Tracheal epithelial cell (primary cell): ENCODE data around the gene NDOR1. TPM values are rescaled to one million over a fixed set of nuclear protein-coding genes. Genes with fewer than 3 reads are reported as not detected.

ENCODE experiments used
- total RNA-seq: library from RNA; depleted of rRNA; stranded (reverse); fragments of >200 nt; gene quantifications from 2 replicates; pipeline ENCODE4 v1.2.1, GENCODE V29; 2014

NDOR1 gene
- total RNA-seq: 2.7 and 6.2 TPM in 2 replicates

DNA sequence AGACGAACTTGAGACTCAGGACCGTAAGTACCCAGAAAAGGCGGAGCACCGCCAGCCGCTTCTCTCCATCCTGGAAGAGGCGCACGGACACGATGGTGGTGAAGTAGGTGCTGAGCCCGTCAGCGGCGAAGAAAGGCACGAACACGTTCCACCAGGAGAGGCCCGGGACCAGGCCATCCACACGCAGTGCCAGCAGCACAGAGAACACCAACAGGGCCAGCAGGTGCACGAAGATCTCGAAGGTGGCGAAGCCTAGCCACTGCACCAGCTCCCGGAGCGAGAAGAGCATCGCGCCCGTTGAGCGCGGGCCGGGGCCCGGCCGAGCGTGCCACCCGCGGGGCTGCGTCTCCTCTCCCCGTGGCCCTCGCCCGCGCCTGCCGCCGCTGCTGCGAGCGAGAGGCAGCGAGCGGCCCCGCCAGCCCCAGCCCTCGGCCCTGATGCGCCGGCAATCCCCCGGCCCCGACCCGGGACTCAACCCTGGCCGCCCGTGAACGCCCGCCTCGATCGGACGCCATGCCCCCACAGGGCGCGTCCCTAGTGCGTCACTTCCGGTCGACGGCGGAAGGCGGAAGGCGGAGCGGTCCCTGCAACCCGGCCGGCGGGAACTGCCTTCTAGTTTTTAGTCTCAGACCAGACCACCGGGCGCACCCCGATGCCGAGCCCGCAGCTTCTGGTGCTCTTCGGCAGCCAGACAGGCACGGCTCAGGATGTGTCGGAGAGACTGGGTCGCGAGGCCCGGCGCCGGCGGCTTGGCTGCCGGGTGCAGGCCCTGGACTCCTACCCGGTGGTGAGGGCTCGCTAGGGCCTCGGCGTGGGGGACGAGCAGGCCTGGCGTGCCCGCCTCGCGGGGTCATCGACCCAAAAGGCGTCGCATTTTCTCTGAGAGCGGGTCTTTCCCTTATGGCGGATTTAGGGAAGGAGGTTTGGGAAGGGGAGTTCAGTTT lies at the start of gene NDOR1, which contains the start of gene TMEM203:
Gene NDOR1, plus strand, starts transcription at position 575 of the 944 bp plus-strand sequence. Its CDS starts 78 bp downstream, at position 653.
Gene TMEM203, minus strand, starts transcription at position 523 of the 944 bp plus-strand sequence. Its CDS starts 234 bp downstream, at position 289.

GRCh38 chr9:137169896-137170358 lies 35.6 kb upstream of the NDOR1 start, which contains the start of gene LRRC26:
Gene LRRC26, minus strand, starts transcription at chr9:137170051. Its CDS starts 108 bp downstream, at chr9:137169943.

DNA sequence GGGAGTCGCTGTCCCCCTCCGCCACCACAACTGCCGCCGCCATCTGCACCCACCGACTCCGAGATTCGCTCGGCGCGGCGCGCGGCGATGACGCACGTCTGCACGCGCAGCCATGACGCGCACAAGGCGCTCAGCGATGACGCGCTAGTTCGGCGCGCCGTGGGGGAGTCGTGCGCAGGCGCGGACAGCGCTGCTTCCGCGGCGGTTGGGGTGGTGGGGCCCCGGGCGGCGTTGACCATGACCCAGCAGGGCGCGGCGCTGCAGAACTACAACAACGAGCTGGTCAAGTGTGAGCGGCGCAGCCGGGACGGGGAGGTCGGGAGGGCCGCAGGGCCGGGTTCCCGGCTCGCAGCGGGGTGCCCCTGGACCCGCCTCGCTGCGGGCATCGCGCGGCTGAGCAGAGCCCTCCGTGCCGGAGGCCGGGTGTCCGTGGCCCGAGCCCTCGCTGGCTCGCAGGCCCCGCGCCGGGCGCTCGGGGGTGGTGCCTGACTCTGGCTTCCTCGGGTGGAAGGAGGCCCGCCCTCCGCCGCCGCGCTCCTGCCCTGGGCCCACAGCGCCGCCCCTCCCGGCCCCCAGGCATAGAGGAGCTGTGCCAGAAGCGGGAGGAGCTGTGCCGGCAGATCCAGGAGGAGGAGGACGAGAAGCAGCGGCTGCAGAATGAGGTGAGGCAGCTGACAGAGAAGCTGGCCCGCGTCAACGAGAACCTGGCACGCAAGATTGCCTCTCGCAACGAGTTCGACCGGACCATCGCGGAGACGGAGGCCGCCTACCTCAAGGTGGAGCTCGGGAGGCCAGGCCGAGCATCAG lies 16.8 kb upstream of the NDOR1 start, which contains the start of the genes ANAPC2 and SSNA1:
Gene ANAPC2, minus strand, starts transcription at position 71 of the 807 bp plus-strand sequence. Its CDS starts 28 bp downstream, at position 43.
Gene SSNA1, plus strand, starts transcription at position 187 of the 807 bp plus-strand sequence. Its CDS starts 51 bp downstream, at position 238.

GRCh38 chr9:137200311-137201204 lies 4.9 kb upstream of the NDOR1 start, which contains the start of gene TPRN:
Gene TPRN, minus strand, starts transcription at chr9:137200741. Its CDS starts 30 bp downstream, at chr9:137200711.

GRCh38 chr9:137222190-137223077 lies 16.9 kb downstream of the NDOR1 start, which contains the start of gene RNF208:
Gene RNF208, minus strand, starts transcription at chr9:137222240. Its CDS starts 1,028 bp downstream, at chr9:137221212.

GRCh38 chr9:137224830-137225694 lies 19.6 kb downstream of the NDOR1 start, which contains the start of gene CYSRT1:
Gene CYSRT1, plus strand, starts transcription at chr9:137225174. Its CDS starts 448 bp downstream, at chr9:137225622.

DNA sequence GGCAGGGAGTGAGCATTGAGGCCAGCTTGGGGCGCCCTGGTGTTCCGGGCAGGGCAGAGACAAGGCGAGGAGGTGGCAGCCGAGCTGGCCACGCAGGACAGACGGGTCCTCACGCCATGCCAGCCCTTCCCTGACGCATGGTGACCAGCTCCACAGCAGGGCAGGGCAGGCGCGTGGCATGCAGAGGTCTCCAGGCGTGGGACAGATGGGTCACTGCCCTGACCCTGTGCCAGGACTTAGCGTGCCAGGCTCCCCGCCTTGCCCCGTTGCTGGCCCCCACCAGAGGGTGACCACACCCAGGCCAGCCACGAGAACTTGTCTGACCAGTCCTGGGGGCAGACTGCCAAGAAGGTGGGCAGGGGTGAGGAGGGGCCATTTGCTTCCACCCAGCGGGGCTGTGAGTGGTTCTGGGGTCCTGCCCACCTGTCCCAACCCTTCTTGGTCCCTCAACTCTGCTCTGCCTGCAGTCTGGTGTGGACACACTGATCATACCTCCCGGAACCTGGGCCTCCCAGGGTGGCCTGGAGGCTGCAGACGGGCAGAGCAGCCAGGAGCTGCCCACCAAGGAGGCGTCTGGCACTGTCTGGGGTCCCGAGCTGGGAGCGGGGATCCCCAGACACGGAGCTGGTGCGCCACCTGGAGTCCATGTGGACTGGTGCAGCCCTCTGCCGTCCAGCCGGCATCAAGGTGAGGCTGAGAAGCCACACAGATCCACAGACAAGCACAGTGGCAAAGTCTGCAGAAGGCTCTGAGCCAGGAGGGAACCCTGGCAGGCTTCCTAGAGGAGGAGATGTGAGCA lies 21.8 kb downstream of the NDOR1 start, which contains the start of gene RNF224:
Gene RNF224, plus strand, starts transcription at position 449 of the 799 bp plus-strand sequence. CDS start 834 bp downstream, outside the sequence.

GRCh38 chr9:137230705-137231371 lies 25.3 kb downstream of the NDOR1 start, which contains the start of gene SLC34A3:
Gene SLC34A3, plus strand, starts transcription at chr9:137230901. Its CDS starts 802 bp downstream, at chr9:137231703.

DNA sequence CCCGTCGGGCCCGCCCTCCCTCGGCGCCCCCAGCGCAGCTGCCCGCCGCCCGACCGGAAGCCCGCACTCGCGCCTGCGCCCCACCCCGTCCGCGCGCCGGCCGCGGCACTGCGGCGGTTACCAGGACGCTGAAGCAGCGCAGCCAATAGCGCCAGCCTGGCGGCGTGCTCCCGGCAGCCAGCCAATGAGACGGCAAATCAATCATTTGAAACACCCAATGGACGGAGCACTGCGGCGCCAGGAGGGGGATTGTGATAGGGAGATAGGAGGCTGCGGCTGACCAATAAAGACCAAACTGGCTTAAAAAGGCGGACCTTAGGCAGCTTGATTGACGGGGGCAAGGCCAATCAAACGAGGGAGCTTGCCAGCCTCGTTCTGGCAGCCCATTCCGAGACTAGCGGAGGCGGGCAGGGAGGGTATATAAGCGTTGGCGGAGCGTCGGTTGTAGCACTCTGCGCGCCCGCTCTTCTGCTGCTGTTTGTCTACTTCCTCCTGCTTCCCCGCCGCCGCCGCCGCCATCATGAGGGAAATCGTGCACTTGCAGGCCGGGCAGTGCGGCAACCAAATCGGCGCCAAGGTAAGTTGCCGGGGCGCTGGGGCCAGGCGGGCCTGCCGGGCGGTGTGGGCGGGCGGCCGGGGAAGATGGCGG lies 35.5 kb downstream of the NDOR1 start, which contains the start of gene TUBB4B:
Gene TUBB4B, plus strand, starts transcription at position 447 of the 649 bp plus-strand sequence. Its CDS starts 74 bp downstream, at position 521.

GRCh38 chr9:137251194-137251461 lies 45.6 kb downstream of the NDOR1 start, which contains the start of gene STPG3:
Gene STPG3, plus strand, starts transcription at chr9:137251286. Its CDS starts 1 bp downstream, at chr9:137251287.

DNA sequence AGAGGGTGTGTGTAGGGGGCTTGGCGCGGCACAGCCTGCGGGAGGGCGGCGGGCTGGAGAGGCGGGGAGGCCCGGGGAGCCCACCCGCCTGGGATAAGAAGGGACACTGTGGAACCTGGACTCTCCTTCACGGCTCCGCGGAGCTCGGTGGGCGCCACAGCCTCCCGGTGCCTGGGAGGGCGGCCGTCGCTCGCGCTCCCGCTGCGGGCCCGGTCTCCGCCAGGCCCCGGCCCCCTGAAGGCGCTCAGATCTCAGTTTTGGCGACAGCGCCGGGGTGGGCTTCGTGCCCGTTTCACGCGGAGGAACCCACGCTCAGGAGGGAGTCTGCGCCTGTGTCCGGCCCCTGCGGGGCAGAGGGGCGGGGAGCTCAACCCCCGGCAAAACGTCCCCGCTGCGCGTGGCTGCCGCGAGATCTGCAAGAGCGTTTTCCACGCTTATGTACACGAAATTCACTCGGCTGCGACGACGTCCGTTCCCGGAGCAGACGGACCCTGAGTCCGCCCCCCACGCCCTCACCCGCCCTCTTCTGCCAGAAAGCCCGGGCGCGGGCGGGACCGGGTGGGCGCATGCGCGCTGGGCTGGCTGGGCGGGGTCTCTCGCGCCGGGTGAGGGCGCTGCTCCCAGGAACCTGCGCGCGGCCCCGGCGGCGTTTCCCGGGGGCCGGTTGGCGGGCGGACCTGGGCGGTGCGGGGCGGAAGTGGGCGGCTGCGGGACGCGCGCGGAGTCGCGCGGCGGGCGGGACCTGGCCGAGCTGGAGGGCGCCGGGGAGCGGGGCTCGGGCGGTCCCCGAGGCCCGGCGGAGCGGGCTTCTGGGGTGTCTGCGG lies 49.3 kb downstream of the NDOR1 start, which contains the start of gene NELFB:
Gene NELFB, plus strand, starts transcription at position 704 of the 824 bp plus-strand sequence.

